BLaER1 (cell line): ENCODE measurements around the gene DR1.
"Not testable (repeated sequence)": the region's sequence is repeated elsewhere in the genome, so short reads cannot be mapped to it uniquely, and the experiment has no call there.

Experiments
- H3K27ac ChIP-seq: shearing (Covaris generic); formaldehyde crosslinking; 2 replicates; pipeline ENCODE4 v1.8.1; 2022
- H3K27me3 ChIP-seq: shearing (Covaris generic); formaldehyde crosslinking; 2 replicates; pipeline ENCODE4 v1.8.1; 2022
- H3K36me3 ChIP-seq: shearing (Covaris generic); formaldehyde crosslinking; 2 replicates; pipeline ENCODE4 v1.8.1; 2022
- H3K4me1 ChIP-seq: shearing (Covaris generic); formaldehyde crosslinking; 2 replicates; pipeline ENCODE4 v1.8.1; 2022
- H3K4me2 ChIP-seq: shearing (Covaris generic); formaldehyde crosslinking; 2 replicates; pipeline ENCODE4 v1.8.1; 2022
- H3K4me3 ChIP-seq: shearing (Covaris generic); formaldehyde crosslinking; 2 replicates; pipeline ENCODE4 v1.8.1; 2022
- H3K9ac ChIP-seq: shearing (Covaris generic); formaldehyde crosslinking; 2 replicates; pipeline ENCODE4 v1.8.1; 2022
- H3K9me3 ChIP-seq: shearing (Covaris generic); formaldehyde crosslinking; 2 replicates; pipeline ENCODE4 v1.8.1; 2022
- H4K20me1 ChIP-seq: shearing (Covaris generic); formaldehyde crosslinking; 2 replicates; pipeline ENCODE4 v1.8.1; 2022
- Cebpa-rat ChIP-seq: shearing (Covaris generic); IDR thresholded peaks from 2 replicates; pipeline ENCODE4 v1.8.1; 2022

The DR1 gene

GRCh38 chr1:93350875-93351274 is 5.2 kb downstream of the DR1 start:
- Histone ChIP-seq H3K9me3 (no peaks in the 10 kb centered on the region), H3K4me1 (peaks cover 47% of the 10 kb centered on the region)
- no peak for TF ChIP-seq Cebpa-rat

GRCh38 chr1:93351346-93351745 is 5.6 kb downstream of the DR1 start:
- not testable (repeated sequence) for H3K4me2 ChIP-seq, H3K9me3 ChIP-seq, H3K9ac ChIP-seq, H3K27me3 ChIP-seq, H3K4me3 ChIP-seq, H3K27ac ChIP-seq
- peaks cover 47% of the 10 kb centered on the region for H3K4me1 ChIP-seq
- peaks cover 45% of the 10 kb centered on the region for H3K36me3 ChIP-seq
- peaks cover 75% of the 10 kb centered on the region for H4K20me1 ChIP-seq

More at GRCh38 chr1:93350875-93351274, 5.2 kb downstream of the DR1 start:
- Histone ChIP-seq H3K36me3 (peaks cover 41% of the 10 kb centered on the region), H3K4me3 (no peak overlapping the region), H3K9ac (no peak overlapping the region), H4K20me1 (peaks cover 76% of the 10 kb centered on the region), H3K27ac (no peak overlapping the region), H3K4me2 (peak overlapping the region; percentile 82; the same call in 1 of the 2 replicates), H3K27me3 (no peaks in the 10 kb centered on the region)

- H3K27me3 ChIP-seq, result no peaks in the 10 kb centered on the region
- H3K4me2 ChIP-seq, result no peak overlapping the region
- no peaks in the 10 kb centered on the region for H3K9me3 ChIP-seq
- H3K9ac ChIP-seq, result no peak overlapping the region
- H4K20me1 ChIP-seq, result peaks cover 65% of the 10 kb centered on the region
- no peak overlapping the region for H3K27ac ChIP-seq
- peaks cover 56% of the 10 kb centered on the region for H3K36me3 ChIP-seq
- H3K4me1 ChIP-seq, result peaks cover 47% of the 10 kb centered on the region
- H3K4me3 ChIP-seq, result no peak overlapping the region
- TF ChIP-seq Cebpa-rat, result no peak
These were observed 6.7 kb downstream of the DR1 start for GRCh38 chr1:93352376-93352775.

- H3K4me1 ChIP-seq, result peaks cover 47% of the 10 kb centered on the region
- H3K27ac ChIP-seq, result peak overlapping the region; percentile 7
- peaks cover 65% of the 10 kb centered on the region for H3K36me3 ChIP-seq
- TF ChIP-seq Cebpa-rat, result no peak
- peak overlapping the region; percentile 42 for H3K4me2 ChIP-seq
- no peaks in the 10 kb centered on the region for H3K9me3 ChIP-seq
- no peak overlapping the region for H3K9ac ChIP-seq
- H3K4me3 ChIP-seq, result no peak overlapping the region
- H4K20me1 ChIP-seq, result peaks cover 65% of the 10 kb centered on the region
- no peaks in the 10 kb centered on the region for H3K27me3 ChIP-seq
These were observed 7.6 kb downstream of the DR1 start for GRCh38 chr1:93353286-93353685.

GRCh38 chr1:93354749-93355148 is 9.0 kb downstream of the DR1 start:
- Histone ChIP-seq H3K9ac (no peak overlapping the region), H3K27me3 (no peaks in the 10 kb centered on the region), H3K9me3 (no peaks in the 10 kb centered on the region), H3K27ac (no peak overlapping the region), H3K36me3 (peaks cover 79% of the 10 kb centered on the region), H4K20me1 (peaks cover 65% of the 10 kb centered on the region), H3K4me2 (no peak overlapping the region), H3K4me3 (no peak overlapping the region), H3K4me1 (peaks cover 38% of the 10 kb centered on the region)
- no peak for TF ChIP-seq Cebpa-rat

- Histone ChIP-seq H3K4me2 (no peak overlapping the region), H3K9me3 (no peaks in the 10 kb centered on the region), H4K20me1 (peaks cover 59% of the 10 kb centered on the region), H3K4me3 (no peak overlapping the region), H3K9ac (no peak overlapping the region), H3K27me3 (no peaks in the 10 kb centered on the region), H3K36me3 (peaks cover 88% of the 10 kb centered on the region), H3K4me1 (peaks cover 17% of the 10 kb centered on the region), H3K27ac (no peak overlapping the region)
- no peak for TF ChIP-seq Cebpa-rat
These were observed 11.5 kb downstream of the DR1 start for GRCh38 chr1:93357242-93357641.

- Histone ChIP-seq H3K9me3 (no peaks in the 10 kb centered on the region), H3K9ac (no peak overlapping the region), H3K4me3 (no peak overlapping the region), H3K27me3 (no peaks in the 10 kb centered on the region), H4K20me1 (peaks cover 49% of the 10 kb centered on the region), H3K4me2 (no peak overlapping the region), H3K36me3 (peaks cover 83% of the 10 kb centered on the region), H3K27ac (no peak overlapping the region), H3K4me1 (peaks cover 7% of the 10 kb centered on the region)
- TF ChIP-seq Cebpa-rat, result no peak
These were observed 12.6 kb downstream of the DR1 start for GRCh38 chr1:93358293-93358692.

GRCh38 chr1:93360111-93360510 is 14.4 kb downstream of the DR1 start:
- Histone ChIP-seq H3K27me3 (no peaks in the 10 kb centered on the region), H3K9ac (no peak overlapping the region), H3K4me1 (no peaks in the 10 kb centered on the region), H3K4me3 (no peak overlapping the region), H3K36me3 (peaks cover 82% of the 10 kb centered on the region), H3K4me2 (no peak overlapping the region), H3K9me3 (no peaks in the 10 kb centered on the region), H3K27ac (no peak overlapping the region), H4K20me1 (peaks cover 41% of the 10 kb centered on the region)
- TF ChIP-seq Cebpa-rat, result no peak

- peaks cover 81% of the 10 kb centered on the region for H3K36me3 ChIP-seq
- H4K20me1 ChIP-seq, result peaks cover 47% of the 10 kb centered on the region
- H3K9ac ChIP-seq, result no peak overlapping the region
- H3K4me1 ChIP-seq, result no peaks in the 10 kb centered on the region
- no peak overlapping the region for H3K27ac ChIP-seq
- H3K4me3 ChIP-seq, result no peak overlapping the region
- no peak for TF ChIP-seq Cebpa-rat
- H3K4me2 ChIP-seq, result no peak overlapping the region
- no peaks in the 10 kb centered on the region for H3K27me3 ChIP-seq
- H3K9me3 ChIP-seq, result no peaks in the 10 kb centered on the region
These were observed 16.5 kb downstream of the DR1 start for GRCh38 chr1:93362237-93362636.

- peaks cover 13% of the 10 kb centered on the region; the same call in 1 of the 2 replicates for H4K20me1 ChIP-seq
- no peak overlapping the region for H3K4me3 ChIP-seq
- peaks cover 53% of the 10 kb centered on the region for H3K36me3 ChIP-seq
These were observed 20.1 kb downstream of the DR1 start for GRCh38 chr1:93365813-93366212.

GRCh38 chr1:93369734-93370133 is 24.0 kb downstream of the DR1 start:
- Histone ChIP-seq H3K4me2 (no peak overlapping the region), H3K4me1 (no peaks in the 10 kb centered on the region), H3K9me3 (no peaks in the 10 kb centered on the region), H3K36me3 (peaks cover 37% of the 10 kb centered on the region), H3K27ac (no peak overlapping the region), H4K20me1 (0 out of 2 replicates have a peak, but pooled peaks cover 6% of the 10 kb centered on the region), H3K27me3 (no peaks in the 10 kb centered on the region), H3K4me3 (no peak overlapping the region), H3K9ac (no peak overlapping the region)
- TF ChIP-seq Cebpa-rat, result no peak

More at GRCh38 chr1:93365813-93366212, 20.1 kb downstream of the DR1 start:
- Histone ChIP-seq H3K9me3 (no peaks in the 10 kb centered on the region), H3K9ac (no peak overlapping the region), H3K27me3 (no peaks in the 10 kb centered on the region), H3K4me1 (no peaks in the 10 kb centered on the region), H3K4me2 (no peak overlapping the region), H3K27ac (no peak overlapping the region)
- TF ChIP-seq Cebpa-rat, result no peak
